BJ (cell line): ENCODE results near the gene C9orf72. TPM values are rescaled to one million over a fixed set of nuclear protein-coding genes. Genes with fewer than 3 reads are reported as not detected.

Experiments
- CTCF ChIA-PET: fragments of 350-600 bp; formaldehyde crosslinking; extraction: SDS; loops from one replicate; lab custom pipeline; 2021; ENCODE audit warnings: antibody characterized with exemption, inconsistent platforms; lab: Yijun Ruan, JAX
- POLR2A ChIA-PET: fragments of 300-600 bp; sonication (Branson Sonifier 250); formaldehyde crosslinking; extraction: SDS; loops from one replicate; lab custom pipeline; 2021; ENCODE audit warnings: antibody characterized with exemption; lab: Charles Lee
- DNase-seq: peaks from one replicate; pipeline ENCODE4 v3.0.0-alpha.2; 2011; ENCODE audit warnings: low read depth
- H3K27me3 ChIP-seq: 2 replicates; pipeline ENCODE4 v1.6.0; 2011; ENCODE audit warnings: low read length; ENCODE audit not compliant: control insufficient read depth, insufficient read depth
- H3K36me3 ChIP-seq: 2 replicates; pipeline ENCODE4 v1.5.1; 2011; ENCODE audit warnings: low read length; ENCODE audit not compliant: control insufficient read depth, insufficient read depth
- H3K4me3 ChIP-seq: 2 replicates; pipeline ENCODE4 v1.5.1; 2011; ENCODE audit warnings: low read depth, mild to moderate bottlenecking, control low read depth, low read length
- polyA plus RNA-seq: library from polyadenylated mRNA; depleted of rRNA; stranded (reverse); fragments of >200 nt; gene quantifications from 2 replicates; pipeline ENCODE4 v1.2.3, GENCODE V29; 2011
- TF ChIP-seq, protein P1 (sequence below): IDR thresholded peaks from 2 replicates; pipeline ENCODE4 v1.5.1; 2011; ENCODE audit warnings: low read depth, mild to moderate bottlenecking, control low read depth, inconsistent platforms, low read length, moderate library complexity; ENCODE audit not compliant: insufficient read depth

The C9orf72 gene
- polyA plus RNA-seq, 1 experiment: 1.3 TPM

- ChIA-PET POLR2A (no interaction called here), CTCF (interaction anchor here (0.6 to 1.2 kb wide), 3 partner anchors 11 to 42 kb away, joined by 3 to 5 read pairs (median 4); partner anchors contain the start of gene MOB3B)
- Histone ChIP-seq H3K36me3 (no peaks in the 10 kb centered on the region), H3K4me3 (no peak overlapping the region), H3K27me3 (no peaks in the 10 kb centered on the region)
- DNase-seq: no peak
- TF ChIP-seq, protein P1, sequence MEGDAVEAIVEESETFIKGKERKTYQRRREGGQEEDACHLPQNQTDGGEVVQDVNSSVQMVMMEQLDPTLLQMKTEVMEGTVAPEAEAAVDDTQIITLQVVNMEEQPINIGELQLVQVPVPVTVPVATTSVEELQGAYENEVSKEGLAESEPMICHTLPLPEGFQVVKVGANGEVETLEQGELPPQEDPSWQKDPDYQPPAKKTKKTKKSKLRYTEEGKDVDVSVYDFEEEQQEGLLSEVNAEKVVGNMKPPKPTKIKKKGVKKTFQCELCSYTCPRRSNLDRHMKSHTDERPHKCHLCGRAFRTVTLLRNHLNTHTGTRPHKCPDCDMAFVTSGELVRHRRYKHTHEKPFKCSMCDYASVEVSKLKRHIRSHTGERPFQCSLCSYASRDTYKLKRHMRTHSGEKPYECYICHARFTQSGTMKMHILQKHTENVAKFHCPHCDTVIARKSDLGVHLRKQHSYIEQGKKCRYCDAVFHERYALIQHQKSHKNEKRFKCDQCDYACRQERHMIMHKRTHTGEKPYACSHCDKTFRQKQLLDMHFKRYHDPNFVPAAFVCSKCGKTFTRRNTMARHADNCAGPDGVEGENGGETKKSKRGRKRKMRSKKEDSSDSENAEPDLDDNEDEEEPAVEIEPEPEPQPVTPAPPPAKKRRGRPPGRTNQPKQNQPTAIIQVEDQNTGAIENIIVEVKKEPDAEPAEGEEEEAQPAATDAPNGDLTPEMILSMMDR: no peak
Observed at GRCh38 chr9:27571011-27571410, 2.3 kb downstream of the C9orf72 start.

GRCh38 chr9:27569406-27569805, 3.9 kb downstream of the C9orf72 start:
- no peak for DNase-seq
- TF ChIP-seq, protein P1: no peak
- H3K36me3 ChIP-seq: no peaks in the 10 kb centered on the region
- no peaks in the 10 kb centered on the region for H3K27me3 ChIP-seq
- no peak overlapping the region for H3K4me3 ChIP-seq
- CTCF ChIA-PET: interaction anchor here (1.2 kb wide), 1 partner anchor 231 kb away, joined by 3 read pairs; no protein-coding TSS in a partner anchor
- POLR2A ChIA-PET: no interaction called here

DNA sequence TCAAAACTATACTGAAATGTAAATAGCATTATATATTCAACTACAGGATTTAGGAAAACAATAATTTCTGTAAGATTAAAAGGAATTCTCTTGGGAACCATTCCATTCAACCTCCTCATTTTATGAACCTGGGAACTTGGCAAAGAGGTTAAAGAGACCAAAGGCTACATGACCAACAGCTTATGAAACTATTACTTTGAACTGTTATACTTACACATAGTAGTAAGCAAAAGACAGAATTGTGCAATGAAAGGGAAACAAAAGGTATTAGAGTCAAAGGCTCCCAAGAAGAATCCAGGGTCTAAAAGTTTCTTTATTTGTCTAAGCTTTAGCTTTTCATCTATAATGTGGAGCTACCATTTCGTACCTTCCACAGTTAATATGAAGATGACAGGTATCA, 7.2 kb downstream of the C9orf72 start:
- ChIA-PET POLR2A (no interaction called here), CTCF (interaction anchor here (1.9 kb wide), 1 partner anchor 36 kb away, joined by 5 read pairs; the partner anchor contains the start of gene MOB3B)
- Histone ChIP-seq H3K27me3 (no peaks in the 10 kb centered on the region), H3K4me3 (no peak overlapping the region), H3K36me3 (no peaks in the 10 kb centered on the region)
- DNase-seq: no peak
- TF ChIP-seq, protein P1: no peak

- ChIA-PET CTCF (interaction anchor here (1.9 kb wide), 1 partner anchor 36 kb away, joined by 5 read pairs; the partner anchor contains the start of gene MOB3B), POLR2A (no interaction called here)
- TF ChIP-seq, protein P1: no peak
- no peaks in the 10 kb centered on the region for H3K27me3 ChIP-seq
- no peak overlapping the region for H3K4me3 ChIP-seq
- no peaks in the 10 kb centered on the region for H3K36me3 ChIP-seq
- no peak for DNase-seq
Observed at GRCh38 chr9:27565696-27566095, 7.6 kb downstream of the C9orf72 start.

DNA sequence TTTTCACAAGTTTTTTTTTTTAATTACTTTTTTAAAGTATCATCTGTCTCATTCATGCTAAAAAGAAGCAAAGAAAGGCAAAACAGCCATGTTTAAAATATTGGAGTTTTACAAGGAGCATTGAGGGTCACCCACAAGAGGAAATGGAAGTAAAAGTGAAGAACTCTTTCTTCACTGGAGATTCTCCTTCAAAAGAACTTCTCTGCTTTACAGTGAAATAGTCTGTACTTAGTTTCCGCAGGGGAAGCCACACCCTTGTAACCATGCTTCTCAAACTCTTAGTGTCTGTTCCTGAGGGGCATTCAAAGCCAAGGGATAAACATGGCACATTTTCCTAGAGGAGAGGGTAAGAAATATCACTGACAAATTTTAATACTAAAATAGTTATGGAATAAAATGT, 8.6 kb downstream of the C9orf72 start:
- TF ChIP-seq, protein P1: no peak
- Histone ChIP-seq H3K4me3 (no peak overlapping the region), H3K36me3 (no peaks in the 10 kb centered on the region), H3K27me3 (no peaks in the 10 kb centered on the region)
- ChIA-PET CTCF (interaction anchor here (1.0 to 1.9 kb wide), 2 partner anchors 35 to 177 kb away, joined by 4 to 5 read pairs; partner anchors contain the start of gene MOB3B), POLR2A (no interaction called here)
- DNase-seq: no peak
